ENCODE data around the gene MGAT1. TPM values are rescaled to one million over a fixed set of nuclear protein-coding genes. Genes with fewer than 3 reads are reported as not detected.

MGAT1 gene
- total RNA-seq, 1 experiment from 2014 or later = 72.7 TPM

GRCh38 chr5:180811623-180812124, 9.1 kb upstream of the MGAT1 start:
- no peaks in the 10 kb centered on the region; a peak in 2 of 5 replicates for H3K9me3 Mint-ChIP-seq
- no peak overlapping the region for H4K8ac ChIP-seq (replicated peaks; ENCODE audit: insufficient read length, low read depth, low read length)
- peaks cover 11% of the 10 kb centered on the region for H3K4me1 ChIP-seq (ENCODE audit: insufficient read depth, low read length)
- H3K79me1 ChIP-seq (ENCODE audit: insufficient read depth, low read depth, low read length, poor library complexity, severe bottlenecking) = no peaks in the 10 kb centered on the region
- no peak overlapping the region for H2BK120ac ChIP-seq (ENCODE audit: low read depth, low read length, poor library complexity, severe bottlenecking)
- H2BK12ac ChIP-seq (ENCODE audit: insufficient read length, low read depth, low read length) = no peak overlapping the region
- no peak overlapping the region for H3K4ac ChIP-seq (ENCODE audit: low read depth, low read length)
- no peak overlapping the region for H2AFZ ChIP-seq (ENCODE audit: low read length)
- H3K56ac ChIP-seq (ENCODE audit: insufficient read length, low read depth, low read length) = no peak overlapping the region
- no peak overlapping the region for H3K23ac ChIP-seq (ENCODE audit: insufficient read length, low read depth, low read length)
- H2BK5ac ChIP-seq (ENCODE audit: insufficient read length, low read length) = no peak overlapping the region
- H3K9ac ChIP-seq (ENCODE audit: extremely low read depth, insufficient read length, low read length) = no peak overlapping the region
- no peaks in the 10 kb centered on the region for H3K27me3 ChIP-seq (ENCODE audit: insufficient read depth, low read length)
- peak overlapping the region; percentile 83 to 90 for H3K4me3 Mint-ChIP-seq
- H3K4me1 Mint-ChIP-seq = peaks cover 42 to 45% of the 10 kb centered on the region in 2 experiments
- no peaks in the 10 kb centered on the region; the same call in 1 of the 2 replicates for H3K79me2 ChIP-seq (ENCODE audit: insufficient read depth, low read length)
- peak overlapping the region; percentile 81 for H3K4me2 ChIP-seq (ENCODE audit: insufficient read depth, insufficient read length, low read length)
- no peaks in the 10 kb centered on the region for H3K9me3 ChIP-seq (ENCODE audit: control insufficient read depth, low read depth, low read length)
- no CpG with 5 or more reads among the region's 10 CpGs for whole genome bisulfite sequencing (ENCODE audit: extremely low coverage, insufficient read length, low lambda C conversion rate)
- H3T11ph ChIP-seq (ENCODE audit: low read length) = no peak overlapping the region
- H4K20me1 ChIP-seq (ENCODE audit: control insufficient read depth, insufficient read depth, insufficient read length) = no peaks in the 10 kb centered on the region
- no peak overlapping the region for H3K18ac ChIP-seq (ENCODE audit: insufficient read length, low read depth, low read length)
- H3K27ac Mint-ChIP-seq = peak overlapping the region in 2 of 3 experiments; percentile 20 to 55; a peak in 3 of 7 replicates
- TF ChIP-seq CTCF (conservative IDR thresholded peaks at IDR 0.05) = no peak
- no peak for DNase-seq
- no peak overlapping the region for H4K5ac ChIP-seq (ENCODE audit: insufficient read length, low read depth, low read length)
- no peak overlapping the region for H4K91ac ChIP-seq (ENCODE audit: insufficient read length, low read depth, low read length)
- H2AK5ac ChIP-seq (ENCODE audit: insufficient read length, low read length) = no peak overlapping the region
- no peak overlapping the region for H3K14ac ChIP-seq (ENCODE audit: insufficient read depth, low read length)
- no peak overlapping the region for H2BK20ac ChIP-seq (ENCODE audit: low read depth, low read length, poor library complexity, severe bottlenecking)
- peaks cover 5% of the 10 kb centered on the region for H3K27me3 Mint-ChIP-seq (ENCODE audit: low read depth)
- H3K27ac ChIP-seq (ENCODE audit: insufficient read length, low read depth, low read length) = no peak overlapping the region
- peaks cover 0 to 19% (median 6%) of the 10 kb centered on the region in 3 experiments; a peak in 2 of 7 replicates for H3K36me3 Mint-ChIP-seq (ENCODE audit: insufficient read depth in 1 of 3, low read depth in 3 of 3)
- H3K23me2 ChIP-seq (ENCODE audit: insufficient read length, low read depth, low read length, poor library complexity, severe bottlenecking) = peaks cover 15% of the 10 kb centered on the region
- H2BK15ac ChIP-seq (ENCODE audit: low read depth, low read length) = no peak overlapping the region
